OCI-LY7 (cell line): ENCODE data around the gene FCRLB. TPM values are rescaled to one million over a fixed set of nuclear protein-coding genes. Genes with fewer than 3 reads are reported as not detected.
A peak's percentile ranks its signal among the peaks of the same experiment; 100 is the strongest.

Experiments
- BruUV-seq: library from RNA; stranded (reverse); fragments of 400-500 nt; replicated peaks from 2 replicates; lab custom pipeline; 2021; lab: Mats Ljungman, UMichigan
- CTCF ChIA-PET: fragments of 300-600 bp; sonication (Branson Sonifier 250); formaldehyde crosslinking; loops from one replicate; lab custom pipeline; 2022; ENCODE audit warnings: antibody characterized with exemption; ENCODE audit not compliant: unreplicated experiment; lab: Charles Lee
- POLR2A ChIA-PET: fragments of 300-600 bp; sonication (Branson Sonifier 250); formaldehyde crosslinking; loops from one replicate; lab custom pipeline; 2022; ENCODE audit warnings: antibody characterized with exemption; lab: Charles Lee
- DNase-seq: peaks from one replicate; pipeline ENCODE4 v3.0.0-alpha.2; 2015; ENCODE audit warnings: low spot score
- H2AFZ ChIP-seq: fragments of 200-600 bp; sonication (generic), shearing (Covaris generic); 2 replicates; pipeline ENCODE4 v1.6.1; 2014; ENCODE audit warnings: mild to moderate bottlenecking, antibody characterized with exemption, low read length, moderate library complexity
- H3K27ac ChIP-seq: fragments of 200-600 bp; sonication (generic); 2 replicates; pipeline ENCODE4 v1.5.1; 2014; ENCODE audit warnings: mixed run types, low read depth, mild to moderate bottlenecking, moderate library complexity, low read length, inconsistent platforms; ENCODE audit not compliant: poor library complexity, severe bottlenecking
- H3K36me3 ChIP-seq: fragments of 200-600 bp; sonication (generic); 2 replicates; pipeline ENCODE4 v1.6.1; 2014; ENCODE audit warnings: mild to moderate bottlenecking, antibody characterized with exemption, low read length, moderate library complexity, mixed read lengths; ENCODE audit not compliant: insufficient read depth
- H3K4me1 ChIP-seq: fragments of 200-600 bp; sonication (generic); 2 replicates; pipeline ENCODE4 v1.5.1; 2014; ENCODE audit warnings: mild to moderate bottlenecking, low read length; ENCODE audit not compliant: insufficient read depth, poor library complexity, severe bottlenecking
- H3K4me2 ChIP-seq: fragments of 200-600 bp; sonication (generic); 2 replicates; pipeline ENCODE4 v1.6.1; 2014; ENCODE audit warnings: mild to moderate bottlenecking, low read length
- H3K4me3 ChIP-seq: fragments of 200-600 bp; sonication (generic); 2 replicates; pipeline ENCODE4 v1.5.1; 2014; ENCODE audit warnings: mild to moderate bottlenecking, low read depth, low read length; ENCODE audit not compliant: poor library complexity, severe bottlenecking
- H3K79me2 ChIP-seq: fragments of 200-600 bp; sonication (generic); 2 replicates; pipeline ENCODE4 v1.6.1; 2016; ENCODE audit warnings: low read depth, mild to moderate bottlenecking, low read length, moderate library complexity, mixed read lengths; ENCODE audit not compliant: insufficient read depth
- H3K9me2 ChIP-seq: fragments of 200-600 bp; sonication (generic); 2 replicates; pipeline ENCODE4 v1.6.1; 2016; ENCODE audit warnings: mild to moderate bottlenecking, low read length, mixed read lengths; ENCODE audit not compliant: insufficient read depth
- H3K9me3 ChIP-seq: fragments of 200-600 bp; sonication (generic); 2 replicates; pipeline ENCODE4 v1.6.1; 2014; ENCODE audit warnings: mild to moderate bottlenecking, mixed run types, low read length, mixed read lengths
- H4K20me1 ChIP-seq: fragments of 200-600 bp; sonication (generic); 2 replicates; pipeline ENCODE4 v1.6.1; 2014; ENCODE audit warnings: mild to moderate bottlenecking, antibody characterized with exemption, low read length, moderate library complexity, mixed read lengths; ENCODE audit not compliant: insufficient read depth
- CTCF ChIP-seq: fragments of 200-600 bp; sonication (generic); conservative IDR thresholded peaks from 2 replicates; pipeline ENCODE4 v1.5.1; 2014; ENCODE audit warnings: mild to moderate bottlenecking, antibody characterized with exemption, low read length, moderate library complexity, mixed read lengths
- EZH2phosphoT487 ChIP-seq: fragments of 200-600 bp; sonication (generic); IDR thresholded peaks from 2 replicates; pipeline ENCODE4 v1.6.1; 2018; ENCODE audit warnings: low read depth, borderline replicate concordance, mild to moderate bottlenecking, mixed run types, antibody characterized with exemption, low read length, moderate library complexity, mixed read lengths
- intact Hi-C: fragments of 100-400 bp; cut with micrococcal nuclease; formaldehyde crosslinking; loops from one replicate; pipeline ENCODE4 v1.10.0; 2022; ENCODE audit not compliant: unreplicated experiment
- total RNA-seq, 2 experiments: library from RNA; depleted of rRNA in 1 of 2; stranded (reverse); fragments of >200 nt in 1 of 2; shearing (Covaris generic) in 1 of 2; gene quantifications; 2 replicates each; pipeline ENCODE4 v1.2.3, GENCODE V29; 2014 to 2022

Gene FCRLB
- total RNA-seq, 2 experiments from 2014 or later = 2.6 to 3.8 TPM

GRCh38 chr1:161737625-161738024, 16.3 kb downstream of the FCRLB start:
- Histone ChIP-seq H3K36me3 (no peaks in the 10 kb centered on the region), H3K4me1 (peaks cover 48% of the 10 kb centered on the region), H3K27ac (no peak overlapping the region), H3K9me2 (no peaks in the 10 kb centered on the region), H4K20me1 (no peaks in the 10 kb centered on the region), H3K79me2 (no peaks in the 10 kb centered on the region), H3K9me3 (no peaks in the 10 kb centered on the region), H3K4me2 (no peak overlapping the region), H3K4me3 (no peak overlapping the region), H2AFZ (peak overlapping the region; percentile 65; the same call in 1 of the 2 replicates)
- TF ChIP-seq CTCF (no peak), EZH2phosphoT487 (no peak)
- ChIA-PET POLR2A (interaction anchor here (0.6 to 7.0 kb wide), 9 partner anchors 11 to 90 kb away, joined by 3 to 64 read pairs (median 5); partner anchors contain the start of genes DUSP12 and FCRLA), CTCF (interaction anchor here (1.1 to 2.4 kb wide), 3 partner anchors 11 to 36 kb away, joined by 6 to 12 read pairs (median 7); partner anchors contain the start of genes DUSP12 and FCRLA)
- DNase-seq = no peak
- BruUV-seq = no TSS peak
- intact Hi-C loops = loop anchor here (1.0 to 2.0 kb wide), 3 partner anchors 25 to 90 kb away; partner anchors contain the start of gene FCRLA

GRCh38 chr1:161738627-161739287, 17.4 kb downstream of the FCRLB start:
- no peaks in the 10 kb centered on the region for H3K9me2 ChIP-seq
- no peaks in the 10 kb centered on the region for H3K79me2 ChIP-seq
- peak; percentile 89 for DNase-seq
- H4K20me1 ChIP-seq = no peaks in the 10 kb centered on the region
- peaks cover 48% of the 10 kb centered on the region for H3K4me1 ChIP-seq
- BruUV-seq = no TSS peak
- TF ChIP-seq EZH2phosphoT487 = no peak
- peak; percentile 85 for TF ChIP-seq CTCF
- CTCF ChIA-PET = interaction anchor here (2.1 to 2.5 kb wide), 3 partner anchors 10 to 91 kb away, joined by 7 to 12 read pairs (median 7); partner anchors contain the start of genes DUSP12 and FCRLA
- H3K27ac ChIP-seq = peak overlapping the region; percentile 50
- peak overlapping the region; percentile 65; the same call in 1 of the 2 replicates for H2AFZ ChIP-seq
- no peaks in the 10 kb centered on the region for H3K36me3 ChIP-seq
- intact Hi-C loops = loop anchor here (1.0 to 2.0 kb wide), 3 partner anchors 24 to 91 kb away; partner anchors contain the start of gene FCRLA
- no peak overlapping the region for H3K4me3 ChIP-seq
- H3K4me2 ChIP-seq = peak overlapping the region; percentile 57
- POLR2A ChIA-PET = interaction anchor here (0.6 to 7.0 kb wide), 13 partner anchors 9 to 557 kb away, joined by 3 to 64 read pairs (median 3); partner anchors contain the start of genes DUSP12 and FCRLA
- no peaks in the 10 kb centered on the region for H3K9me3 ChIP-seq
